GM12865 (cell line): ENCODE measurements around the gene PTPRJ.
A peak's percentile ranks its signal among the peaks of the same experiment; 100 is the strongest.

Experiments used
- DNase-seq: peaks from one replicate; pipeline ENCODE4 v3.0.0; 2010; ENCODE audit warnings: low read depth
- H3K4me3 ChIP-seq: 2 replicates; pipeline ENCODE4 v1.5.1; 2011; ENCODE audit warnings: mild to moderate bottlenecking, low read depth, low read length, control low read depth
- TF ChIP-seq, protein P1 (sequence below): IDR thresholded peaks from 2 replicates; pipeline ENCODE4 v1.5.1; 2011; ENCODE audit warnings: low read length, control low read depth, low read depth, inconsistent platforms; ENCODE audit not compliant: insufficient read depth; ENCODE audit errors: missing control alignments

PTPRJ gene

DNA sequence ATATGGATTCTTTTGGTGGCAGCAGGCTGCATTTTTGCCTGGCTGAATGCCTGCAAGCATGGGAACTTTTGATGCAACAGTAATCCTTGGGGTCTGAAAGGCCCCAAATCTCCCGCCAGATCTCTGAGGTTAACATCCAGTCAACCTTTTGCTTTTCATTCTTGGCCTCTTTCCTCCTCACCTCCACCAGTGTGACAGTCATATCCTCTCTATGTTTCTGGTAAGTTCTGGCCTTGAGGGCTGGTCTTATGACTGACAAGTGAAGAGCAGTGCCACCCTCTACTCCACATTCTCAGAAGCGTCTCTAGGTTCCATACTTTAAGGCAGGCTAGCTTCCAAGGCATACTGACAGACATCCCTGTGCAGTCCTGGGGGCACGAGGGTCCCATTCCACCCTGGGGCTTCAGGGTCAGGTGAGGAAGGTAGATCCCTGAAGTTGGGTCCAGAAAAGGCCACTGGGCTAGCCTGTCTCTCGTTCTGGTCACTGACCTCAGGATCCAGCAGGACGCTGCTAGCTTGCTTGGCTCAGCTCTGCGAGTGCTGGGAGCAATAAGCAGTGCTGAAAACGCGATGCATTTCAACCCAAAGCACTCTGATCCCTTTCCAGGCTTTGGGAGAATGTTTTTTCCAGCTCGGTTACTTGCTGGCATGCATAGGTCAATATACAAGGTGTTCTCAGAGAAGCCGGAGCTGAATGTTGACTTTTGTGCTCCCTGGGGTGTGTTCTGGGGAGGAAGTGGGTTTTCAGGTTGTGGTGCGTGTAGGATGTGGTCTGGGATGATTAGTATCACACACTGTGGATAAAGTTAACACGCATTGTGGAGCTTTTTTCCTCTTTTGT, 75.2 kb downstream of the PTPRJ start:
- no peak overlapping the region for H3K4me3 ChIP-seq
- DNase-seq: peak; percentile 61
- TF ChIP-seq, protein P1, sequence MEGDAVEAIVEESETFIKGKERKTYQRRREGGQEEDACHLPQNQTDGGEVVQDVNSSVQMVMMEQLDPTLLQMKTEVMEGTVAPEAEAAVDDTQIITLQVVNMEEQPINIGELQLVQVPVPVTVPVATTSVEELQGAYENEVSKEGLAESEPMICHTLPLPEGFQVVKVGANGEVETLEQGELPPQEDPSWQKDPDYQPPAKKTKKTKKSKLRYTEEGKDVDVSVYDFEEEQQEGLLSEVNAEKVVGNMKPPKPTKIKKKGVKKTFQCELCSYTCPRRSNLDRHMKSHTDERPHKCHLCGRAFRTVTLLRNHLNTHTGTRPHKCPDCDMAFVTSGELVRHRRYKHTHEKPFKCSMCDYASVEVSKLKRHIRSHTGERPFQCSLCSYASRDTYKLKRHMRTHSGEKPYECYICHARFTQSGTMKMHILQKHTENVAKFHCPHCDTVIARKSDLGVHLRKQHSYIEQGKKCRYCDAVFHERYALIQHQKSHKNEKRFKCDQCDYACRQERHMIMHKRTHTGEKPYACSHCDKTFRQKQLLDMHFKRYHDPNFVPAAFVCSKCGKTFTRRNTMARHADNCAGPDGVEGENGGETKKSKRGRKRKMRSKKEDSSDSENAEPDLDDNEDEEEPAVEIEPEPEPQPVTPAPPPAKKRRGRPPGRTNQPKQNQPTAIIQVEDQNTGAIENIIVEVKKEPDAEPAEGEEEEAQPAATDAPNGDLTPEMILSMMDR: no peak

DNA sequence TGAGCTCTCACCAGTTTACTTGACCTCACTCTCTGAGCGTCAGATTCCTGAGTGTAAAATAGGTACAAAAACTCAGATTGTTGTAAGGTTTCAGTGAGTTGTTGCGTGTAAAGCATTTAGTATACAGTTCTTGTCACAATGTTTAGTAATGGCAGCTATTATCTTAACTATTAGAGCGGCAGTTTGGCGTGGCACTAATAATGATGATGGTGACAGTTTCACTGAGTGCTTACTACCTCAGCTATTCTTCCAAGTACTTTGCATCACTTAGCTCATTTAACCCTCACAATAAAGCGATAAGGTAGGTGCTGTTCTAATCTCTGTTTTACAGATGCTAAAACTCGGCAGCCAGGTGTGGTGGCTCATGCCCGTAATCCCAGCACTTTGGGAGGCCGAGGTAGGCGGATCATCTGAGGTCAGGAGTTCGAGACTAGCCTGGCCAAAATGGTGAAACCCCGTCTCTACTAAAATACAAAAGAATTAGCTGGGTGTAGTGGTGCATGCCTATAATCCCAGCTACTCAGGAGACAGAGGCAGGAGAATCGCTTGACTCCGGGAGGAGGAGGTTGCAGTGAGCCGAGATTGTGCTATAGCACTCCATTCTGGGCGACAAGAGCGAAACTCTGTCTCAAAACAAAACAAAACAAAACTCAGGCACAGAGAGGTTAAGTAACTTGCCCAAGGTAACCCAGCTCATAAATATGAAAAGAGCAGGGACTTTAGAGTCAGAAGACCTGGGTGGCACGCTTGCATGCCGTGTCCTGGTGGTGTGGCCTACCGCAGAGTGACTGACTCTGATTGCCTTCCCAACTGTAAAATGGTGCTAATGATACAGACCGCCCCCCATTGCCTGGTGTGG, 76.2 kb downstream of the PTPRJ start:
- DNase-seq: no peak
- H3K4me3 ChIP-seq: no peak overlapping the region
- TF ChIP-seq, protein P1: no peak

DNA sequence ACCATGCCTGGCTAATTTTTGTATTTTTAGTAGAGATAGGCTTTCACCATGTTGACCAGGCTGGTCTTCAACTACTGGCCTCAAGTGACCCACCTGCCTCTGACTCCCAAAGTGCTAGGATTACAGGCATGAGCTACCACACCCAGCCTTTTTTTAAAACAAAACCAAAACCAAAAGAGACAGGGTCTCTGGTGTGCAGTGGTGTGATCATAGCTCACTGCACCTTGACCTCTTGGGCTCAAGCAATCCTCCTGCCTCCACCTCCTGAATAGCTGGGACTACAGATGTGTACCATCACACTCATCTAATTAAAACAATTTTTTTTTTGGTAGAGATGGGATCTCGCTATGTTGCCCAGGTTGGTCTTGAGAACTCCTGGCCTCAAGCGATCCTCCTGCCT, 77.7 kb downstream of the PTPRJ start:
- H3K4me3 ChIP-seq: no peak overlapping the region
- DNase-seq: no peak
- TF ChIP-seq, protein P1: no peak

DNA sequence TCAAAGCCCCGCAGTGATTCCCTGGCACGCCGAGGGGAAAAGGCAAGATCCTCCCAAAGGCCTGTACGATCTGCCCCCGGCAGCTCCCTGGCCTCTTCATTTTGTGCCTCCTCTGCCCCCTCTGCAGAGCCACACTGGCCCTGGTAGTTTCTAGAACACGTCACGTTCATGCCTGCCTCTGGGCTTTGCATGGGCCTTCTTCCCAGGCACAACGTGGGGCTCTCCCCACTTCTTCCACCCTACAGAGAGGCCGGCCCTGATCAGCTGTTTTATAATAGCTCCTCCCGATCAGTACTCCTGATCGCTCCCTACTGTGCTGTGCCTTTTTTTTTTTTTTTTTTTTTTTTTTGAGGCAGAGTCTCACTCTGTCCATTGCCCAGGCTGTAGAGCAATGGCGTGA, 78.4 kb downstream of the PTPRJ start:
- no peak overlapping the region for H3K4me3 ChIP-seq
- TF ChIP-seq, protein P1: no peak
- DNase-seq: no peak

DNA sequence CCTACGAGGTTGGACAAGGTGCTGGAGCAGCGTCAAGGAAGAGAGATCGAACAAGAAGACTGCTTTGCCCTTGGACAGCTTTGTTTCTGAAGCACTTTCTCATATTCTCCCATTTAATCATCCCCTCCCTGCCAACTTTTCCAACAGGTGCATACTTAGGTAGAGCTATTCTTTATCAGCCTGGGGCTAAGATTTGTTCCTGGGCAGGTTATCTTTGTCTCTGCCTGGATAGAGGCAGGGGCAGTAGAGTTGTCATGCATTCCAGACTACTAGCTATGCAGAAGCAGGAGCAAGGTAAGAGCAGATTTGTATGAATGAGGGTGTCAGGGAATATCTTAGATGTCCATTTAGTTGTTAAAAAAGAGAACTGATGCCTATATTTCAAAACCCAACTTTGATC, 82.3 kb downstream of the PTPRJ start:
- TF ChIP-seq, protein P1: no peak
- no peak overlapping the region for H3K4me3 ChIP-seq
- no peak for DNase-seq

DNA sequence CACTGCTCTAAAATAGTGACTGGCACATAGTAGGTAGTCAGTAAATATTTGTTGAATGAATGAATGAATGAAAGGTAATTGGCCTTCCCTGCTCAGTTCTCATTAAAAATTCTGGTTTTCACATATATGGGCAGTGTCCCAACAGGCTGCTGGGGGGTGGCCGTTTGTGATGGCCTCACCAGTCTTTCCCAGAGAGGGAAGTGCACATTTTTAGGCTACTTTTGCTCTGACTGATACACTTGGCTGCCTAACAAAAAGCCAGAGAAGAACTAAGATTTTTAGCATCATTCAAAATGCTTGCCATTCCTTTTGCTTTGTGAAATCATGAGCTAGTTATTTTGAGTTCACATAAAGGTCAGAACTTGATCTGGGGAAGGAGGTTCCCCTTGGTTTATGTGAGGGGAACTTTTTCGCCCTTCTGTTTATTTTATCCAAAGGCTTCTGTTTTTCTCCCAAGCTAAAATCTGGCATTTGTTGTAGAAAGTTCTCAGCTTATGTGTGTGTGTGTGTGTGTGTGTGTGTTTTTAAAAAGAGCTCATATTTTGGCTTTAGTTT, 83.1 kb downstream of the PTPRJ start:
- no peak for DNase-seq
- TF ChIP-seq, protein P1: no peak
- no peak overlapping the region for H3K4me3 ChIP-seq
